ENCODE measurements around the gene TAF4.

Gene TAF4

DNA sequence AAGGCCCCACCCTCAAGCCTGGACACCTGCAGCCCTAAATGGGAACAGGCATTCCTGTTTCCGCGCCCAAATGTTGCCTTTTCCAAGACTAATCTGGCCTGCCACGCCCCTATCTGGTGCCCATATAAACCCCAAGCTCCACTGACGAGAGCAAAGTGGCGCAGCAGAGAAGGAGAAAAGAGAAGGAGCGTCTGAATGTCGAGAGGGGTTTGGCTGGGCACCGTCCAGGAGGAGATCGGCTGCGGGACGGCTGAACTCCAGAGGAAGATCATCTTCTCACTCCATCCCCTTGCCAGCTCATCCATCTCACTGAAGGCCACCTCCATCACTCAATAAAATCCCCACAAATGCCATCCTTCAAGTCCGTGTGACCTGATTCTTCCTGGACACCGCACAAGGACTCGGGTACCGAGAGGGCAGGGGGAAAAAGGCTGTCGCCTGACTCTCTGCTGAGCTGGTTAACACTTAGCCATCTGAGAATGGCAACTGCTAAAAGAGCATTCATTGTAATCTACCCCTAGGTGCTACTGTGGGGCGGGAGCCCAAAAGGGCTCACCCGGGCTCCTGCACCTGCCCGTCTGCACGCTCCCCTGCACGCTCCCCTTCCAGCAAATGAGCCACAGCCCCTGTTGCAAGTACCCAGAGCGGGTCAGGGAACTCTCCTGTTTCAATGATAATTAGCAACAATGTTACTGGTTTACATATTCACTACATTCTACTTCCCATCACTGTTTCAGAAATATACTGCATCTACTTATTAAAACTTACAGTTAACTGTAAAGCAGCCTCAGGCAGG is 23.5 kb downstream of the TAF4 start:
- no peak for DNase-seq

DNA sequence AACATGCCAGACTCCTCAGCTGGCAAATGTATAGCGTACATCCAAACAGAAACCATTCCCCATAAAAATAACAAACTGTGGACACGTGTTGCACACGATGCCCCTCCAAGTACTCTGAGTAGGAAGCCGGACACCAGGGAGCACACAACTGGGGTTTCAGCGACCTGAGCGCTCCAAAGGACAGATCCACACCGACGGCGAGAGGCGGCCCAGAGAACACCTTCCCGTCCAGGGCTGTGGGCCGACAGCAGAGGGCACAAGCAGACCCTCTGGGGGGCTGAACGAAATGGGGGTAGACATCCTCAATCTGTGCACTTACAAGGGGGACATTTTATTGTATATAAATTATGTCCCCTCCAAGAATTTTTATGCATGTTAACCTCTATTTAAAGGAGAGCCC is 24.7 kb downstream of the TAF4 start:
- DNase-seq = no peak

DNA sequence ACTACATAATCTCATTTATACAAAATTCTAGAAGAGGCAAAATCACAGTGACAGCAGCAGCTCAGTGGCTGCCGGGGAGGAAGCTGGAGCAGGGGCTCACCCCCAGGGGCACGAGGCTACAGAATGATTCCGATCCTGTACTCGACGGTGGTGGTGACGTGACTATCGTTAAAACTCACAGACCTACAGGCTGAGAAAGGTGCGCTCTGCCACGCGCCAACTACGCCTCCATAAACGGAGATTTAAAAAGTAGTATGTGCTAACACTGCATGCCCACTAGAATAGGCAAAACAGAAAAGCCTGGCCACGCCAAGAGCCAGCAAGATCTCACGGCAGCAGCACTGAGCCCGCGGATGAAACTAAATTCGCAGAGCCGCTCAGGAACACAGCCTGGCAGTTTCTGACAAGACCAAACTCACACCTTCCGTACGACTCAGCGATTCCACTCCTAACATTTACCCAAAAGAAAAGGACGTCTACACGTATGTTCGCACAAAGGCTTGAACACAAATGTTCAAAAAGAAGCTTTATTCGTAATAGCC is 25.2 kb downstream of the TAF4 start:
- DNase-seq = no peak

DNA sequence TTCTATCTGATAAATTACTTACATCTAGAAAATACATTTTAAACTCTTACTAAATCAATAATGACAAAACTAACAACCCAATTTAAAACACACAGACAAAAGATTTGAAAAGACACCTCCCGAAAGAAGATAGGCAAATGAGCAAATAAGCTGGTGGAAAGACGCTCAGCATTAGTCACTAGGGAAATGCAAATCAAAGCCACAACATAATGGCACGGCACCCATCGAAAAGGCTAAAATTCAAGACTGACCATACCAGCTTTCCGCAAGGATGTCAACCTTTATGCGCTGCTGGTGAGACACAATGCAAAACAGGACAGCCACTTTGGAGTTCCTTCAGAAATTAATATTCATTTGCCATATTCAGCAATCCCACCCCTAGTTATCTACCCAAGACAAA is 25.9 kb downstream of the TAF4 start:
- no peak for DNase-seq

DNA sequence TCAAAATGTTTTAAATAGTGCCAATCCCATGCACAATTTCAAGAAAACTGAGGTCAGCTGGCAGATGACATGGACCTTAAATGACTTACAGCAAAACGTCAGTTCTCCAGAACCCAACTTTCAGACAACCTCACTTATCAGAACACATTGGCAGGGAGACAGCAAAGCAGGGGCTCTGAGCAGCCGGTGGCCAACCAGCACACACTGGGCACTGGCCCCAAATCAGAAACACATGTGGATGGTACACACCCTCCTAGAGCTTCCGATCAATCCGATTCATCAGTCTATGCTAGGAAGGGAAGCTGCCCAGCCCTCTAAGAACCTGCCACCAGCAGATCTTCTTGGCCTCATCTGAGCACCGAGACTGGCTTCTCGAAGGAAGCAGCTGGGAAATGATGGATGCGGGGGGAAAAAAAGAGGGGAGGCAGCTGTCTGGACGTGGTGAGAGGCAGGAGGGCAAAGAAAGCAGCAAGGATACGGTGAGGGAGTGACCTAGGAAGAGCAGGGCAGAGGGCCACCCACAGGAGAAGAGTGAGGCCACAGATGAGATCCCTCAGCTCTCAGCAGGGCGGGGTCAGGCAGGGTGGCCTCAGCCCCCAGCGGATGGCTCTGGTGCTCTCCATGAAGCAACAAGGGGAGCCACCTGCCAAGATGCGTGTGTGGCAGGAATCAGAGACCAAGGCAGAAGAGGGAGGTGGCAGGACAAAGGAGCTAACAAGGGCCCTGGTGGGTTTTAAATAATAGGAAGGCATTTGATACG is 32.9 kb downstream of the TAF4 start:
- no peak for DNase-seq

DNA sequence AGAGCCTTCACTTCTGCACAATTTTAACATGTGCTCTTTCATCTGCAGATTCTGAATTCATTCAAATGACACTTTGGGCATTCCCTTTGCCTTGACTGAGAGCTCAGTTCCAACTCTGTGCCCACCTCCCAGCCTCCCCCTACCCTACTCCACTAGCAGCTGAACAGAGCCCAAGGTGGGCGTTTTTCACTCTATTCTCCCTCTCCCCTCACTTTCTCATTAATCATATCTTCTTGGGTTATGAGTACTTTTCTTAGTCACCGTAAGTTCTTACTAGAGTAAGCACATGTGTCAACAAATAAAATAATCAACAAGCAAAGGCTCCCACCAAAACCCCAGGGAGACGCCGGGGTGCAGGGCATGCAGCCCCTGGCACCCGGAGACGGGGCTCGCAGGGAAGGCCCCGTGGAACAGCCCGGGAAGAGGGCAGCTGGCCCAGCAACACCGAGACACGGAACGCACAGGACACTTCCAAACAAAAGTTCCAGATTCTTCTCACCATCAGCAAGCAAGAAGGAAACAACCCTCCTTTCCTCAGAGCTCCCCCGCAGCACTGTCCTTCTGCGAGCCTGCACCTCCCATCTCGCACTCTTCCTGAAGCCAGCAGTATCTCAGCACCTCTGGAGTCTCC is 34.1 kb downstream of the TAF4 start:
- no peak for DNase-seq

DNA sequence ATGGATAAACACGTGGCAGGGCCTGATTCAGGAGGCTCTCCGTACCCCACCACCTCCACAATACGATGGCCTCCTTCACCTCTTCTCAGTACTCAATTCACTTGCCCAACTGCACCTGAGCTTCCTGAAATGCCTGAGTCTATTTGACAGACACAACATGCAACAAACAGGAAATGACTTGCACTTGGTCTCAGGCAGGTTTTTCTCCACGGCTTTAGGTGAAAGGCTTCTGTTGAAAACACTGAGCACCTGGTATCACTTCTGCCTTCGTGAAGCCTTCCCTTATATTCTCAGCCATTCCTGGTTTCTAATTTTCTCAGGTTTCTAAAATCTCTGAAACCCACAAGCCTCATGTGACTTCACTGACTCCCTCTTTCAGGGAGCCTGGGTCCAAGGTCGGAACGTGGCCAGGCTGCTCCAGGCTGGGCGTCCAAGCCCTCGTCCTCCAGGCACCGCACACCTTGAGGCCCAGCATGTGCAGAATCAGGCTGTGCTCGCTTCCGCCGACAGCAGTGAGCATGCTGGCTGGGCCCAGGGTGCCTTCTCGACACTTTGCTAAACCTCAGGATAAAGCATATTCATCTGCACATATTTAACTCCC is 34.7 kb downstream of the TAF4 start:
- DNase-seq = no peak

DNA sequence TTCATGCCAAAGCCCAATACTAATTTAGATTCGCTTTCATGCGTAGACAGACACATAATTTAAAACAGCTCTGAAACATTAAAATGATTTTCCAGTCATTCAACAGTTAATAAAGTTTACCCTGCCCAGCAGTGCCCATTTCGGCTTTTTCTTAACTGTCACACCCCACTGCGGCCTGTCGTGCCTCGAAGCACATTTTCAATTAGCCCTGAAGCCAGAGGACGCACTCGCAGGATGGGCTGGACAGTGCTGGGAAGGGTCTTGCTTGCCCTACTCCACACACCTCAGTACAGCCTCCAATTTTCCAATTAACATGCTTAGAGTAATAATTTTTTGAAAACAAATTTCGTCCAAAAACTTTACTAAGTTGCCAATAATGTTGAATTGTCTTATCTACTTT is 35.3 kb downstream of the TAF4 start:
- no peak for DNase-seq

DNA sequence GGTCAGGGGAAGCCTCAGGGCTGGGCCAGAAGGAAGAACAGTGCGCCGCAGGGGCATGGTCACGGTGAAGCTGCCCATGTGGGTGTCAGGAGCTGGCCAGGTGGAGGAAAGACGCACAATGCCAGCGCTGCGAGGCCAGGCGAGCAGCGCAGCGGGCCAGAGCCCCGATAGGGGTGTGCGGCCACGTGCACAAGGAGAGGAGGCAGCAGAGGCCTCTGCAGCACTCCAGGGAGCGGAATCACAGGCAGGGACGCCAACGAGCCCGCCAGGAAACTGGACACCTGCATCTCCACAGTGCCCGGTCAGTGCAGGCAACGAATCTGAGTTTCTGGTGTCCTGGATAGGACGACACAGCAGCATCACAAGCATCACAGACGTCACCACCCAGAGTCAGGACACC is 35.7 kb downstream of the TAF4 start:
- DNase-seq = no peak

DNA sequence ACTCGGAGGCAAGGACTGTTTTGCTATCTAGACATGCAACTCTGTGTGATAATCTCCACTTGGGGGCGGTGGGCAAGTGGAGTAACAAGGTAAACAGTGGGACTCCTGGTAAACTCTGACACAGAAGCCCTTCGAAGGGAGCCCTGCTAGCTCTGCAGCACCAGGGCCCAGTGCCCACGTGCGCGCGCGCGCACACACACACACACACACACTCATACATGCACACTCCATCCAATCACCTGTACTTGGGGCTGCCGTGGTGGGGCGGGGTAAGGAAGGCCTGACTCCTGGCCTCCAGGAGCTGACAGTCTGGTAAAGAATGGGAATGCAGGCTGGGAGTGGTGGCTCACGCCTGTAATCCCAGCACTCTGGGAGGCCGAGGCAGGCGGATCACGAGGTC is 36.4 kb downstream of the TAF4 start:
- no peak for DNase-seq

DNA sequence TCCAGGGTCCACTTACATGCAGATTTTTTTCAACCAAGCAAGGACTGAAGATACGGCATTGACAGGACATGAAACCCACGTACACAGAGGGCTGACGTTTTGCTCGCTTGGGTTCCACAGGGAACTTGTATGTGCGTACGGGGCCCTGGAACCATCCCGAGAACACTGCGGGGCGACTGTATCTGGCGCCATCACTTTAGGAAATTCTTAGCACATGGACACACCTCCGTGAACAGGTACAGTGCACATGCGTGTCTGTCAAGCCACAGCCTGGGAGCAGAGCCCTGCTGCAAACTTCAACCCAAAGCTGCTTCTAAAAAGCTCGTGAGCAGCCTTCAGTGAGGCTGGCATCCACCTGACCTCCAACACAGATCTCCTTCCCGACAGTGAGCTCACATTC is 37.3 kb downstream of the TAF4 start:
- DNase-seq = no peak

DNA sequence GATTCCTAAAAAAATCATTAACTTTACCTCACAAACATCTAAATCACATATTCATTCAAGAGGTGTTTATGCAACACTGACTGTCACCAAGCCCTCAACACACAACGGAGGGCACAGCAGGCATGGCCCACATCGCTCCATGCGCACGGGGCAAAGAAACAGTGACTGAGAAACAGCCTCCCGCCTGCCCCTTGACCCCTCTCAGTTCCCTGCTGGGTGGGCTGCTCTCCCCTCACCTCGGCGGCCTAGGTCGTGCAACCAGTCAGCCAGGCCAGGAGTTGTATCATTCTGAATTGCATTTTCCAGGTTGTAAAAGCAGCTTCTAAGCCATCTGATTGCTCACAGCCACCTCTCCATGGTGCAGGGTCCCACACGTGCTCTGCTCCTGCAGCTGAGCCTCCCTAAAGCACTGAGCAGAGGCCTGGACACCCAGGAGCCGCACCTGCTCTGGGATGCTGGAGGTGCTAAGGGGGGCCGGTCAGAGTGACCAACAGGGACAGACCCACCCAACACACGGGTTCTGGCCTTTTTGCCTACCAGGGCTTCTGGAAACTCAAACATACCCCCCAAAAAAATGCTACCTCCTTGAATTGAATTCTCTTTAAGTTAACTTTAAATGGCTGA is 37.9 kb downstream of the TAF4 start:
- DNase-seq = no peak

DNA sequence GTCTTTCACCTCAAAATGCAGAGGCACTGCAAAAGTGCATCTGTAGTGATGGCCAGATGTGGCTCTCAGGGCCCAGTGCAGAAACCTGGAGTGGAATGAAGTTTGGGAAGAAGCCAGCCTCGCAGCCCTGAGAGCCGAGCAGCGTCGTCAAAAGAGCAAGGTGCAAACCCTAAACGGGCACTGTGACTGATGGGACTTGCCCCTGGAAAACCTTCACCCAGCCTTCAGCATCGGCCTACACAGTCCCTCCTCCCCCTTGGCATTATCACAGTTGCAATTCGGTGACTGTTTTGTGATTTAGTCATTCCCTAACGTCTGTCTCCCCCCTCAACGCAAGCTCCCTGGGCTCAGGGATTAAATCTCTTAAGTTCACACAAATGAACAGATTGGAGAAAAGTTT is 38.6 kb downstream of the TAF4 start:
- DNase-seq = no peak

DNA sequence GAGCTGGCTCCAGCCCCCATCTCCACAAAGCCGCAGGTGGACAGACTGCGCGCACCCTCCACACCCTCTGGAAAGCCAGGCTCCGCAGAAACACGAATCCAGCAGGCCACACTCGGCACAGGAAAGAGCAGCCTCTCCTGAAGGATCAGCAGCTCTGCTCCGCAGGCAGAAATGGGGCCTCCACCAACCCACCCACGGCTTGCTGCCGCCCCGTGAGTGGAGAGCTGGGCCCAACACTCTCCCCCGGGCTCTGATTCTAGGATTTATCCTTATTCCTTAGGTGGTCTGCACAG is 39.2 kb downstream of the TAF4 start:
- DNase-seq = no peak

DNA sequence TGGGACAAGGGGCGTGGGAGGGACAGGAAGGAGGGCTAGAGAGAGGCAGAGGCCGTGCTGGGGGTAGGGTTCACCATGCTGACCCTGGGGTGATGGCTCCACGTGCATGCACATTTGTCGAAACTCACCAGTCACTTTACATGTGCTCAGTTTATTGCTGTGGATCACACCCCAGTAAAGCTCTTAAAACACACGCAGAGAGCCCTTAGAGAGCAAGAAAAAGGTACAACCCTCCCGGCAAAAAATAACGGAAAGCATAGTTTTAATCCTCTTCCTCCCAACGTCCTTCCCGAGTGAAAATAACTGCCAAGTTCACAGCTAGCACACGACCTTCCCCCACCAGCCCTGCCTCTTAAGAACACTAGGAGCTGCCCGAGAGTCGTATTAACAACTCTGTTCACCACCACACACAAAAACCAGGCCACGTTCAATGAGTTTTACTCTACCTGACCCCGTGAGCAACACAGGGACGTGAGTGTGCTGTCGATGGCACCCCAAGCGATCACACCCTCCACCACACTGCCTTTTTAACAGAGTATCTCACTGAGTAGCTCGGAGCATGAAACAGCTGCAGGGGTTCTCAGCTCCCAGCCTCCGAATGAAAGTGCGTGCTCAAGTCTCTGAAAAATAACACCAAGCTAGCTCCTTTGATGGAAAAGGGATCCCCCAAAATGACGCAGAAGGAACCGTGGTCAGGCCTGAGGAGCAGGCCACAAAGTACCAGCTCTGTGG is 39.7 kb downstream of the TAF4 start:
- no peak for DNase-seq

DNA sequence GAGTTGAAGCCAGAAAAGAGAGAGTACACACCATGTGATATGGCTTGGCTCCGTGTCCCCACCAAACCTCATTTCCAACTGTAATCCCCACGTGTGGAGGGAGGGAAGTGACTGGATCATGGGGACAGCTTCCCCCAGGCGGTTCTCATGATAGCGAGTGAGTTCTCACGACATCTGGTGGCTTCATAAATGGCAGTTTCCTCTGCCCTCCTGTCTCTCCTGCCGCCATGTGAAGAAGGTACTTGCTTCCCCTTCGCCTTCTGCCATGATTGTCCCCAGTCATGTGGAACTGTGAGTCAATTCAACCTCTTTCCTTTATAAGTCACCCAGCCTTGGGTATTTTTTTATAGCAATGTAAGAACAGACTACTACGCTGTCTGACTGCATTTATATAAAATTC is 40.3 kb downstream of the TAF4 start:
- no peak for DNase-seq

DNA sequence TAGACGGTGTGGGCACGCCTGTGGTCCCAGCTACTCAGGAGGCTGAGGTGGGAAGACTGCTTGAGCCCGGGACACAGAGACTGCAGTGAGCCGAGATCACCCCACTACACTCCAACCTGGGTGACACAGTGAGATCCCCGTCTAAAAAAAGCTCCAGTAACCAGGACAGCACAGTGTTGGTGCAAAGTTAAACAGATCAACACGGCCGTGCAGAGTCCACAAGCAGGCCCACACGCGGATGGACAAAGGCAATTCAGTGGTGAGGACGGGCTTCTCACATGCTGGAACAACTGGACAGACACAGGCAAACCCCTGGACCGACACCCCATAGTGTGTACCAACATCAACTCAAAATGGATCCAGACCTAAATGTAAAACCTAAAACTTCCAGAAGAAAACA is 41.7 kb downstream of the TAF4 start:
- DNase-seq = no peak

DNA sequence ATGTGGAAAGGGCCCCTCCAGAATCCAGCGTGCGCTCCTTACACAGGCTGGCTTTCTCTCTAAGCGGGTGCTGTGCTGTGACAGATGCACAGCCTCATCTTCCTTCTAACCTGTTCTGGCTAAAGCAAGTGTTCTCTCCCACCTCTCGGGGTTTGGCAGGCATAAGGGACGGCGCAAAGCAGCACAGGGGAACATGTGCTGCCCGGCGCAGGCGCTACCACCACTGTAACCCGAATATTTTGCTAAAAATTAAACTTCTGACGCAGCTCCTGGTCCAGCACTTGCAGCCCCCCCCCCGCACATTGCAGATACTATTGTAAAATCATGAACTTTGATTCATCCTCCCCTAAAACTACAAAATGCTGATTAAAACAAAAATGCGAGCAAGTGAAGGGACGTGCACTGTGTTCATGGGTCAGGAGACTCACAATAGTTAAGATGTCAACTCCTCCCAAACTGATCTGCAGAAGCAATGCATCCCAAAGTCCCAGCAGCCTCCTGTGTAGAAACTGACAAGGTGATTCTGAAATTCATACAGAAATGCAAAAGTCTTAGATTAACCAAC is 43.0 kb downstream of the TAF4 start:
- DNase-seq = no peak

DNA sequence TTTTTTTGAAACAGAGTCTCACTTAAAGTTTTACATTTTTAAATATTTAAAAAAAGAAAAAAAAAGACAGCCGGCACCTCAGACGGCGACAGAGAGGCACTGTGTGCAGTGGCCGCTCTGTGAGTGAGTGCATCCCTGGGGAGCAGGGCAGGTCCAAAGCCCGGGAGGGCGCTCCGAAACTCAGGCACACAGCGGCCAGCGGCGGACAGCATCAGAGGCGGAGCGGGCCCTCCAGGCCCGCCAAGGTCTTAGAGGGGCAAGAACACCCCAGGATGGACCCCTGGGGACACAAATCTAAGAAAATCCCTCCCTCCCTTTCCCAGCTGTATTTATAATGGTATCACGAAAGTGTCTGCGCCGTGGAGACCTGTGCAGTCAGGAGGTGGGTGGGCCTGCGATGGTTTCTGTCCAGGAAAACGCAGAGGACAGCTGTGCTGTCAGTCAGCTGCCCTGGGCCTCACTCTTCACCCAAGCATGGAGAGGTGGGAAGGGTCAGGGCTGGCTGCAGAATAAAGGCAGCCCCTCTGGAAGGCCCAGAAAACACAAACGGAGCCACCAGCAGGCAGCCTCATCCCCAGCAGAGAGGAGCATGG is 43.8 kb downstream of the TAF4 start:
- no peak for DNase-seq

DNA sequence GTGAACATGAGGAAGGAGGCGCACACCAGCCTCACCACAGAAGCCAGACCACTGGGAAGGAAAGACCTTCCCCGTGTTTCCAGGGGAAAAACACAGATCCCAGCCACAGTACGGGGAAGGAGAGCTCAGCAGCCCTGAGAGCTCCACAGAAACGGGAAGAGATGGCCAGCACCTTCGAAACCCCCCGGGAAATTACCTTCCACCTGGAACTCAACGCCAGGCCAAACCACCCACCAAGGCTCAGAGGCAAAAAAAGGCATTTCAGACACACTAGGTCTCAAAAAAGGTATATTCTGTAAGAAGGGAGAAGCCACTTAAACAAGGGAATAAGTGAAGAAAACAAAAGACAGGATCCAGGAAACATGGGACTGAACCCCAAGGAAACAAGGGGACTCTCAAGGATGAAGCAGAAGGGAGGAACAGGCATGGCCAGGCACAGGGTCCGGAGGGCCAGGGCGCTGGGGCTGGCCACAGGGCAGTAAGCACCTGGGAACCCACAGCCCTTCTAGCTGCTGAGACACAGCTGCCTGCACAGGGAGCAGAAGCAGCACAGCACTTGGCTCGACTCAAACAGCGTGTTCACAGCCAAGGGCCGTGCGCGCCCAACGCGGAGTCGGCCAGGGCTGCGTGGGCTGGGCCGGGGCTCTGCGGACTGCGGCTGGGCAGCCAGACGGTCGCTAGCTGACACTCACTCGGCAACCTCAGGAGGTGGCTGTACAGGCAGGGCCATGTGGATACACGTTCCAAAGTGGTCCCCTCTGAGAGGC is 44.6 kb downstream of the TAF4 start:
- no peak for DNase-seq
